Effector memory CD4-positive, alpha-beta T cell (primary cell): ENCODE data around the gene LARGE1.

ENCODE experiments used
- DNase-seq, 3 donors: peaks; one replicate each; pipeline ENCODE4 v3.0.0-alpha.2; 2020
- H3K27ac ChIP-seq: 2 replicates; pipeline ENCODE4 v1.7.0; 2013; ENCODE audit warnings: mild to moderate bottlenecking, low read length, moderate library complexity; ENCODE audit not compliant: insufficient read depth, poor library complexity, severe bottlenecking
- H3K27me3 ChIP-seq: replicated peaks from 2 replicates; pipeline ENCODE4 v1.7.0; 2013; ENCODE audit warnings: mild to moderate bottlenecking, low read length; ENCODE audit not compliant: insufficient read depth, control insufficient read depth, poor library complexity, severe bottlenecking
- H3K36me3 ChIP-seq: 2 replicates; pipeline ENCODE4 v1.7.0; 2013; ENCODE audit warnings: mild to moderate bottlenecking, low read length, moderate library complexity; ENCODE audit not compliant: control insufficient read depth, insufficient read depth
- H3K4me1 ChIP-seq: 2 replicates; pipeline ENCODE4 v1.7.0; 2013; ENCODE audit warnings: low read length, mild to moderate bottlenecking; ENCODE audit not compliant: control insufficient read depth, insufficient read depth, poor library complexity, severe bottlenecking
- H3K4me3 ChIP-seq: 2 replicates; pipeline ENCODE4 v1.7.0; 2013; ENCODE audit warnings: low read length, low read depth, mild to moderate bottlenecking; ENCODE audit not compliant: insufficient read depth, poor library complexity, severe bottlenecking
- H3K9me3 ChIP-seq: 2 replicates; pipeline ENCODE4 v1.7.0; 2013; ENCODE audit warnings: mild to moderate bottlenecking, low read length, moderate library complexity; ENCODE audit not compliant: control insufficient read depth

The LARGE1 gene

GRCh38 chr22:33726294-33726734, 194.0 kb downstream of the LARGE1 start:
- H3K9me3 ChIP-seq: no peaks in the 10 kb centered on the region
- no peaks in the 10 kb centered on the region for H3K27me3 ChIP-seq
- no peaks in the 10 kb centered on the region for H3K36me3 ChIP-seq
- H3K27ac ChIP-seq: no peak overlapping the region
- H3K4me3 ChIP-seq: no peak overlapping the region
- no peaks in the 10 kb centered on the region for H3K4me1 ChIP-seq
- no peak for DNase-seq

- H3K27me3 ChIP-seq: no peaks in the 10 kb centered on the region
- H3K27ac ChIP-seq: no peak overlapping the region
- H3K4me1 ChIP-seq: no peaks in the 10 kb centered on the region
- H3K36me3 ChIP-seq: no peaks in the 10 kb centered on the region
- no peaks in the 10 kb centered on the region for H3K9me3 ChIP-seq
- no peak for DNase-seq
- H3K4me3 ChIP-seq: no peak overlapping the region
These were observed 196.4 kb downstream of the LARGE1 start for GRCh38 chr22:33723915-33724314.

GRCh38 chr22:33722816-33723215, 197.5 kb downstream of the LARGE1 start:
- Histone ChIP-seq H3K4me1 (no peaks in the 10 kb centered on the region), H3K4me3 (no peak overlapping the region), H3K27me3 (no peaks in the 10 kb centered on the region), H3K9me3 (no peaks in the 10 kb centered on the region), H3K27ac (no peak overlapping the region), H3K36me3 (no peaks in the 10 kb centered on the region)
- DNase-seq: no peak

GRCh38 chr22:33720166-33720878, 200.0 kb downstream of the LARGE1 start:
- DNase-seq: no peak
- H3K27ac ChIP-seq: no peak overlapping the region
- H3K4me3 ChIP-seq: no peak overlapping the region
- no peaks in the 10 kb centered on the region for H3K4me1 ChIP-seq
- no peaks in the 10 kb centered on the region for H3K27me3 ChIP-seq
- no peaks in the 10 kb centered on the region for H3K9me3 ChIP-seq
- no peaks in the 10 kb centered on the region for H3K36me3 ChIP-seq

- no peaks in the 10 kb centered on the region for H3K27me3 ChIP-seq
- no peak for DNase-seq
- H3K27ac ChIP-seq: no peak overlapping the region
- no peaks in the 10 kb centered on the region for H3K9me3 ChIP-seq
- H3K4me3 ChIP-seq: no peak overlapping the region
- no peaks in the 10 kb centered on the region for H3K4me1 ChIP-seq
- no peaks in the 10 kb centered on the region for H3K36me3 ChIP-seq
These were observed 202.4 kb downstream of the LARGE1 start for GRCh38 chr22:33717694-33718396.

- H3K27me3 ChIP-seq: no peaks in the 10 kb centered on the region
- DNase-seq: no peak
- no peaks in the 10 kb centered on the region for H3K9me3 ChIP-seq
- H3K27ac ChIP-seq: no peak overlapping the region
- no peaks in the 10 kb centered on the region for H3K4me1 ChIP-seq
- H3K4me3 ChIP-seq: no peak overlapping the region
- no peaks in the 10 kb centered on the region for H3K36me3 ChIP-seq
These were observed 204.9 kb downstream of the LARGE1 start for GRCh38 chr22:33715237-33715985.

GRCh38 chr22:33710326-33710725, 209.9 kb downstream of the LARGE1 start:
- DNase-seq: no peak
- H3K36me3 ChIP-seq: no peaks in the 10 kb centered on the region
- peaks cover 4% of the 10 kb centered on the region for H3K9me3 ChIP-seq

GRCh38 chr22:33707581-33707980, 212.7 kb downstream of the LARGE1 start:
- H3K27me3 ChIP-seq: no peaks in the 10 kb centered on the region
- no peak for DNase-seq
- H3K27ac ChIP-seq: no peak overlapping the region
- H3K9me3 ChIP-seq: peaks cover 4% of the 10 kb centered on the region
- H3K36me3 ChIP-seq: no peaks in the 10 kb centered on the region
- H3K4me3 ChIP-seq: no peak overlapping the region
- H3K4me1 ChIP-seq: no peaks in the 10 kb centered on the region

More at GRCh38 chr22:33710326-33710725, 209.9 kb downstream of the LARGE1 start:
- Histone ChIP-seq H3K4me1 (no peaks in the 10 kb centered on the region), H3K27ac (no peak overlapping the region), H3K4me3 (no peak overlapping the region), H3K27me3 (no peaks in the 10 kb centered on the region)

- Histone ChIP-seq H3K9me3 (peaks cover 4% of the 10 kb centered on the region), H3K36me3 (no peaks in the 10 kb centered on the region), H3K27ac (no peak overlapping the region), H3K27me3 (no peaks in the 10 kb centered on the region), H3K4me1 (no peaks in the 10 kb centered on the region), H3K4me3 (no peak overlapping the region)
- no peak for DNase-seq
These were observed 214.2 kb downstream of the LARGE1 start for GRCh38 chr22:33706100-33706499.

- Histone ChIP-seq H3K27me3 (no peaks in the 10 kb centered on the region), H3K9me3 (no peaks in the 10 kb centered on the region), H3K4me3 (no peak overlapping the region), H3K27ac (no peak overlapping the region), H3K36me3 (no peaks in the 10 kb centered on the region), H3K4me1 (no peaks in the 10 kb centered on the region)
- no peak for DNase-seq
These were observed 221.1 kb downstream of the LARGE1 start for GRCh38 chr22:33699176-33699575.
